Central memory CD8-positive, alpha-beta T cell (primary cell): ENCODE measurements around the gene CYP46A1.

Experiments used
- ATAC-seq: fragments of 150-1000 bp; cut with Tn5 transposase; replicated peaks from 2 replicates; pipeline ENCODE4 v1.10.0; 2022; ENCODE audit warnings: mild to moderate bottlenecking, moderate FRiP score, moderate number of reproducible peaks; ENCODE audit not compliant: poor library complexity, severe bottlenecking; ENCODE audit errors: extremely low read depth
- DNase-seq, 2 donors: peaks; one replicate each; pipeline ENCODE4 v3.0.0; 2021; ENCODE audit warnings: low spot score in 2 of 2
- H3K27ac Mint-ChIP-seq: one replicate; pipeline ENCODE4 v1.8.0; 2022; ENCODE audit warnings: low read depth, mild to moderate bottlenecking, moderate library complexity, mixed read lengths
- H3K27me3 Mint-ChIP-seq: one replicate; pipeline ENCODE4 v1.8.0; 2022; ENCODE audit warnings: mixed read lengths
- H3K36me3 Mint-ChIP-seq: one replicate; pipeline ENCODE4 v1.8.0; 2022; ENCODE audit warnings: mild to moderate bottlenecking, moderate library complexity, mixed read lengths; ENCODE audit not compliant: insufficient read depth
- H3K4me1 Mint-ChIP-seq: one replicate; pipeline ENCODE4 v1.8.0; 2022; ENCODE audit warnings: mixed read lengths
- H3K4me3 Mint-ChIP-seq: one replicate; pipeline ENCODE4 v1.8.0; 2022; ENCODE audit warnings: mild to moderate bottlenecking, moderate library complexity, mixed read lengths
- H3K9me3 Mint-ChIP-seq: one replicate; pipeline ENCODE4 v1.8.0; 2022; ENCODE audit warnings: mixed read lengths

CYP46A1 gene

GRCh38 chr14:99648027-99648784 lies 35.9 kb upstream of the CYP46A1 start:
- H3K27ac Mint-ChIP-seq = no peak overlapping the region
- no peaks in the 10 kb centered on the region for H3K4me1 Mint-ChIP-seq
- no peak overlapping the region for H3K4me3 Mint-ChIP-seq
- H3K27me3 Mint-ChIP-seq = peaks cover 68% of the 10 kb centered on the region
- no peaks in the 10 kb centered on the region for H3K9me3 Mint-ChIP-seq
- peaks cover 4% of the 10 kb centered on the region for H3K36me3 Mint-ChIP-seq
- DNase-seq (no peak), ATAC-seq (no peak)

- H3K4me1 Mint-ChIP-seq = no peaks in the 10 kb centered on the region
- no peak overlapping the region for H3K27ac Mint-ChIP-seq
- H3K9me3 Mint-ChIP-seq = no peaks in the 10 kb centered on the region
- H3K4me3 Mint-ChIP-seq = no peak overlapping the region
- ATAC-seq (no peak), DNase-seq (no peak)
- peaks cover 4% of the 10 kb centered on the region for H3K36me3 Mint-ChIP-seq
- H3K27me3 Mint-ChIP-seq = peaks cover 64% of the 10 kb centered on the region
These were observed 34.9 kb upstream of the CYP46A1 start for GRCh38 chr14:99649219-99649618.

GRCh38 chr14:99649643-99650042 lies 34.5 kb upstream of the CYP46A1 start:
- Mint-ChIP-seq H3K27me3 (peaks cover 64% of the 10 kb centered on the region), H3K4me3 (no peak overlapping the region), H3K36me3 (peaks cover 4% of the 10 kb centered on the region), H3K27ac (no peak overlapping the region), H3K9me3 (no peaks in the 10 kb centered on the region), H3K4me1 (no peaks in the 10 kb centered on the region)
- ATAC-seq (no peak), DNase-seq (no peak)

GRCh38 chr14:99650189-99650588 lies 33.9 kb upstream of the CYP46A1 start:
- peaks cover 69% of the 10 kb centered on the region for H3K27me3 Mint-ChIP-seq
- H3K36me3 Mint-ChIP-seq = peaks cover 4% of the 10 kb centered on the region
- H3K9me3 Mint-ChIP-seq = no peaks in the 10 kb centered on the region

GRCh38 chr14:99651953-99652746 lies 31.9 kb upstream of the CYP46A1 start:
- Mint-ChIP-seq H3K9me3 (no peaks in the 10 kb centered on the region), H3K36me3 (peaks cover 4% of the 10 kb centered on the region), H3K4me3 (no peak overlapping the region), H3K4me1 (no peaks in the 10 kb centered on the region), H3K27me3 (peaks cover 75% of the 10 kb centered on the region), H3K27ac (no peak overlapping the region)
- DNase-seq (no peak), ATAC-seq (no peak)

More at GRCh38 chr14:99650189-99650588, 33.9 kb upstream of the CYP46A1 start:
- Mint-ChIP-seq H3K27ac (no peak overlapping the region), H3K4me3 (no peak overlapping the region), H3K4me1 (no peaks in the 10 kb centered on the region)
- ATAC-seq (no peak), DNase-seq (no peak)

- Mint-ChIP-seq H3K4me3 (no peak overlapping the region), H3K9me3 (no peaks in the 10 kb centered on the region), H3K4me1 (no peaks in the 10 kb centered on the region), H3K27ac (no peak overlapping the region), H3K27me3 (peaks cover 66% of the 10 kb centered on the region), H3K36me3 (peaks cover 2% of the 10 kb centered on the region)
- ATAC-seq = no peak
- DNase-seq = no peak
These were observed 29.7 kb upstream of the CYP46A1 start for GRCh38 chr14:99654235-99654985.

GRCh38 chr14:99655521-99655920 lies 28.6 kb upstream of the CYP46A1 start:
- no peak overlapping the region for H3K4me3 Mint-ChIP-seq
- no peak for DNase-seq
- H3K27ac Mint-ChIP-seq = no peak overlapping the region
- H3K36me3 Mint-ChIP-seq = peaks cover 2% of the 10 kb centered on the region
- no peaks in the 10 kb centered on the region for H3K4me1 Mint-ChIP-seq
- peaks cover 63% of the 10 kb centered on the region for H3K27me3 Mint-ChIP-seq
- no peaks in the 10 kb centered on the region for H3K9me3 Mint-ChIP-seq
- no peak for ATAC-seq

GRCh38 chr14:99656171-99656570 lies 27.9 kb upstream of the CYP46A1 start:
- H3K9me3 Mint-ChIP-seq = no peaks in the 10 kb centered on the region
- H3K36me3 Mint-ChIP-seq = peaks cover 2% of the 10 kb centered on the region
- ATAC-seq (no peak), DNase-seq (no peak)
- H3K4me1 Mint-ChIP-seq = no peaks in the 10 kb centered on the region
- no peak overlapping the region for H3K27ac Mint-ChIP-seq
- no peak overlapping the region for H3K4me3 Mint-ChIP-seq
- peaks cover 63% of the 10 kb centered on the region for H3K27me3 Mint-ChIP-seq

GRCh38 chr14:99657645-99658155 lies 26.4 kb upstream of the CYP46A1 start:
- H3K36me3 Mint-ChIP-seq = no peaks in the 10 kb centered on the region
- ATAC-seq (no peak), DNase-seq (no peak)
- no peaks in the 10 kb centered on the region for H3K4me1 Mint-ChIP-seq
- H3K4me3 Mint-ChIP-seq = no peak overlapping the region
- H3K27ac Mint-ChIP-seq = no peak overlapping the region
- H3K9me3 Mint-ChIP-seq = no peaks in the 10 kb centered on the region
- peaks cover 66% of the 10 kb centered on the region for H3K27me3 Mint-ChIP-seq

GRCh38 chr14:99658218-99658845 lies 25.8 kb upstream of the CYP46A1 start:
- Mint-ChIP-seq H3K27me3 (peaks cover 72% of the 10 kb centered on the region), H3K27ac (no peak overlapping the region), H3K36me3 (no peaks in the 10 kb centered on the region), H3K4me3 (no peak overlapping the region), H3K9me3 (no peaks in the 10 kb centered on the region), H3K4me1 (no peaks in the 10 kb centered on the region)
- DNase-seq (no peak), ATAC-seq (no peak)

- DNase-seq (no peak), ATAC-seq (no peak)
- Mint-ChIP-seq H3K4me1 (no peaks in the 10 kb centered on the region), H3K27me3 (peaks cover 74% of the 10 kb centered on the region), H3K27ac (no peak overlapping the region), H3K36me3 (no peaks in the 10 kb centered on the region), H3K9me3 (no peaks in the 10 kb centered on the region), H3K4me3 (no peak overlapping the region)
These were observed 24.8 kb upstream of the CYP46A1 start for GRCh38 chr14:99659333-99659741.

- Mint-ChIP-seq H3K27me3 (peaks cover 66% of the 10 kb centered on the region), H3K27ac (no peak overlapping the region)
These were observed 24.0 kb upstream of the CYP46A1 start for GRCh38 chr14:99660006-99660566.

More at GRCh38 chr14:99660006-99660566, 24.0 kb upstream of the CYP46A1 start:
- Mint-ChIP-seq H3K9me3 (no peaks in the 10 kb centered on the region), H3K4me1 (no peaks in the 10 kb centered on the region), H3K4me3 (no peak overlapping the region), H3K36me3 (no peaks in the 10 kb centered on the region)
- no peak for DNase-seq
- no peak for ATAC-seq
